ENCODE data around the gene MAP1S.
A peak's percentile ranks its signal among the peaks of the same experiment; 100 is the strongest.

MAP1S gene

GRCh38 chr19:17679526-17680229 lies 39.6 kb upstream of the MAP1S start:
- Histone ChIP-seq H3F3A (ENCODE audit: control insufficient read depth, insufficient read depth) (no peaks in the 10 kb centered on the region), H3K9me2 (replicated peaks; ENCODE audit: control insufficient read depth, low read length) (no peaks in the 10 kb centered on the region), H3K4me3 (ENCODE audit: low read length) (no peak overlapping the region), H3K4me1 (ENCODE audit: control insufficient read depth, low read length) (peaks cover 8% of the 10 kb centered on the region), H3K4me2 (ENCODE audit: low read length) (peak overlapping the region; percentile 37), H3K27me3 (ENCODE audit: control insufficient read depth, low read length) (peaks cover 26% of the 10 kb centered on the region), H3K79me2 (ENCODE audit: control insufficient read depth, low read length) (no peaks in the 10 kb centered on the region), H3K36me3 (ENCODE audit: control insufficient read depth, low read length) (no peaks in the 10 kb centered on the region), H3K9me3 (ENCODE audit: control insufficient read depth, insufficient read depth, low read length) (no peaks in the 10 kb centered on the region), H4K20me1 (ENCODE audit: control insufficient read depth, insufficient read depth, low read depth, low read length) (no peaks in the 10 kb centered on the region), H3K27ac (ENCODE audit: low read depth, low read length) (no peak overlapping the region)
- TF ChIP-seq CTCF (IDR thresholded peaks at IDR 0.05; ENCODE audit: low read depth, low read length, poor library complexity, severe bottlenecking), result no peak
- no peak for TF ChIP-seq EZH2phosphoT487 (IDR thresholded peaks at IDR 0.05; ENCODE audit: borderline replicate concordance, low read length)

GRCh38 chr19:17680230-17680722 lies 39.0 kb upstream of the MAP1S start:
- Histone ChIP-seq H4K20me1 (ENCODE audit: control insufficient read depth, insufficient read depth, low read depth, low read length) (no peaks in the 10 kb centered on the region), H3K27me3 (ENCODE audit: control insufficient read depth, low read length) (peaks cover 27% of the 10 kb centered on the region), H3K79me2 (ENCODE audit: control insufficient read depth, low read length) (no peaks in the 10 kb centered on the region), H3K4me3 (ENCODE audit: low read length) (no peak overlapping the region), H3K9me2 (replicated peaks; ENCODE audit: control insufficient read depth, low read length) (no peaks in the 10 kb centered on the region), H3K27ac (ENCODE audit: low read depth, low read length) (no peak overlapping the region), H3F3A (ENCODE audit: control insufficient read depth, insufficient read depth) (no peaks in the 10 kb centered on the region), H3K36me3 (ENCODE audit: control insufficient read depth, low read length) (no peaks in the 10 kb centered on the region), H3K4me1 (ENCODE audit: control insufficient read depth, low read length) (peaks cover 8% of the 10 kb centered on the region), H3K9me3 (ENCODE audit: control insufficient read depth, insufficient read depth, low read length) (no peaks in the 10 kb centered on the region), H3K4me2 (ENCODE audit: low read length) (peak overlapping the region; percentile 37)
- TF ChIP-seq EZH2phosphoT487 (IDR thresholded peaks at IDR 0.05; ENCODE audit: borderline replicate concordance, low read length), result no peak
- no peak for TF ChIP-seq CTCF (IDR thresholded peaks at IDR 0.05; ENCODE audit: low read depth, low read length, poor library complexity, severe bottlenecking)

GRCh38 chr19:17681505-17682125 lies 37.7 kb upstream of the MAP1S start:
- no peaks in the 10 kb centered on the region for H3K9me3 ChIP-seq (ENCODE audit: control insufficient read depth, insufficient read depth, low read length)
- TF ChIP-seq CTCF (IDR thresholded peaks at IDR 0.05; ENCODE audit: low read depth, low read length, poor library complexity, severe bottlenecking) (no peak), EZH2phosphoT487 (IDR thresholded peaks at IDR 0.05; ENCODE audit: borderline replicate concordance, low read length) (no peak)
- no peaks in the 10 kb centered on the region for H3F3A ChIP-seq (ENCODE audit: control insufficient read depth, insufficient read depth)
- H3K4me2 ChIP-seq (ENCODE audit: low read length), result no peak overlapping the region
- H3K36me3 ChIP-seq (ENCODE audit: control insufficient read depth, low read length), result no peaks in the 10 kb centered on the region
- no peaks in the 10 kb centered on the region for H3K79me2 ChIP-seq (ENCODE audit: control insufficient read depth, low read length)
- H4K20me1 ChIP-seq (ENCODE audit: control insufficient read depth, insufficient read depth, low read depth, low read length), result no peaks in the 10 kb centered on the region
- H3K4me1 ChIP-seq (ENCODE audit: control insufficient read depth, low read length), result peaks cover 11% of the 10 kb centered on the region
- peaks cover 35% of the 10 kb centered on the region for H3K27me3 ChIP-seq (ENCODE audit: control insufficient read depth, low read length)
- H3K27ac ChIP-seq (ENCODE audit: low read depth, low read length), result no peak overlapping the region
- no peak overlapping the region for H3K4me3 ChIP-seq (ENCODE audit: low read length)
- H3K9me2 ChIP-seq (replicated peaks; ENCODE audit: control insufficient read depth, low read length), result no peaks in the 10 kb centered on the region

Measured in DOHH2 (cell line).